Measurements from ENCODE around the gene DOK5.
"Not testable (repeated sequence)": the region's sequence is repeated elsewhere in the genome, so short reads cannot be mapped to it uniquely, and the experiment has no call there.

Gene DOK5

DNA sequence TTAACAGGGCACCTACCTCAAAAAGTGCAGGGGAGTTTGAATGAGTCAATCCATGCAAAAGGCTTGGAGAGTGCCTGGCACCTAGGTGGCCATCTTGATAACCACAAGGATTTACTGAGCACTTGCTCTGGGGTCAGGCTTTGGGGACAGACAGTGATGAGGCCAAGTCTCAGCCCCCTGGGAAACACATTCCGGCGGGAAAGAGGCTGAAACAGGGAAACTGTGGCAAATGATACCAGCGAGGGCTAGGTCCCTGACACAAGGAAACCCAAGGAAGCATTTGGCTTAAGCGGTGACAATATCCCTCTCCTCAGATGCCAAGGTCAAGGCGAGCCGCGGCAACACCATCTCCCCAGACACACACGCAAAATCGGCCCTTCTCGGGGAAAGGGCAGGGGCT, 527 bp upstream of the DOK5 start:
- DNase-seq (ENCODE audit: extremely low read depth, low read depth), result no peak
- TF ChIP-seq CTCF (IDR thresholded peaks at IDR 0.05; ENCODE audit: low read depth, low read length, missing control alignments), result no peak
- no peak overlapping the region for H3K4me3 ChIP-seq (replicated peaks; ENCODE audit: low read depth, low read length)

GRCh38 chr20:54476169-54477009, 996 bp downstream of the DOK5 start:
- DNase-seq (ENCODE audit: extremely low read depth, low read depth), result no peak
- peak overlapping the region; percentile 34 for H3K4me3 ChIP-seq (replicated peaks; ENCODE audit: low read depth, low read length)
- TF ChIP-seq CTCF (IDR thresholded peaks at IDR 0.05; ENCODE audit: low read depth, low read length, missing control alignments), result no peak

DNA sequence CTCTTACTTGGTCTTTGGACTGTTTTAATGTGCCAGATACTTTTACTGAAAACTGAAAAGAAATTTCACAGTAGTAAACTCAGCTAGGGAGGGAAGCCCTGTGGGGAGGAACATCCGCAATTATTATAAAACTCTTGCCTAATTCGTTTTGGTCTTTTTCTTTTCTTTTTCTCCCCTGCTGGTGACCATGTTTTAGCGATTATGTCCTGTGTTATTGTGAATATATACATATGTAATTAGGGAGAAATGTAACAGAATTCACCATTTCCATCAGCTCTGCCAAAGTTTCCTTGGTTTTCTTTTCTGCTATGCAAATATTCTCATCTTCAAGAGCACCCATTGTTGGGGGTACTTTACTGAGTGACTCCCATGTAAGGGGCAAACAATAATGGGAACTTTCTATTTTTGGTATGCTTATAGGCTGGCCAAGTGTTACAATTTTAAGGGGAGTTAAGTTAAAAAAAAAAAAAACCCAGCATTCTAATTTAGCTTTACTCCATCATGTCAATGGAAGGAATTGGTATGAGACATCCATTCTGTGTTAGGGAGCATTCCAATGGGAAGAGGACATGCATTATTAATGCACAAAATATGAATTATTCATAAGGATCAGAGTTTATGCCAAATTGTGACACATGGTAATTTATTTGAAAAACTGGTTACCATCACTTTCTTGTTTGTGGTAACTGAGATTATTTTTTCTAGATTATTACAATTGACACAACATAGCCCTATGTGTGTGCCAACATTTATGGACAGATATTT, 2.0 kb downstream of the DOK5 start:
- TF ChIP-seq CTCF (IDR thresholded peaks at IDR 0.05; ENCODE audit: low read depth, low read length, missing control alignments), result no peak
- H3K4me3 ChIP-seq (replicated peaks; ENCODE audit: low read depth, low read length), result no peak overlapping the region
- DNase-seq (ENCODE audit: extremely low read depth, low read depth), result no peak

DNA sequence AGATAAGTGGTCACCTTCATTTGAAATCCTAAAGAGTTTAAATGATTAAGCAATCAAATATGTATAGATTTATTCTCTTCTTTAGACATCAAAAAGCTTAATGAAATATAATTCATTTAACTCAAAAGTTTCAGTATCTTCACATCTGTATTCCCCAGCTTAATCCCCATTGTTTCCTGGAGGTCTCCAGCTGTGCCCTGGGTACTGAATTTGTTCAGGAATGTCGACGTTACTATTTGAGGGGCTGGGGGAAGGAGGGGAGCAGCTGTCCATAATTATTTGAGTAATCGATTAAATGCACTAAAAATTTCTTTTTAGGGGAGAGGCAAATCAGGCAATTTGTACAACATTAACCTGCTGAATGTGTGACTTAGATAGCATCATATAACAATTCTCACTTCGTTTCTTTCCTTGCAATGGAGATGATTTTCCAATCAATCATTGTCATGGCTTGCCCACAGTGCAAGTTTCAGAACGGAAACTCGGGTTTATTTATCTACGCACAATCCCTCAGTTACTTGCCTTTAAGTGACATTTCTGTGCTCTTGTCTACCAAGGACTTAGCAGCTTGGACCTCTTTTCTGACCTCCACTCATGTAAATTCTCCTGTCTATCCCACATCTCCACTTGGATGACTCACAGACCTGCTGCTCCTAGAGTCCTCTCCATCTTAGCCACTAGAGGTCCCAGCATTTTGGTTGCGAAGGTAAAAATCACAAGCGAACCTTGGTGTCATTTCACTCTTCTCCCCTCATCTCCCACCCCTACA, 3.9 kb downstream of the DOK5 start:
- TF ChIP-seq CTCF (IDR thresholded peaks at IDR 0.05; ENCODE audit: low read depth, low read length, missing control alignments), result no peak
- no peak overlapping the region for H3K4me3 ChIP-seq (replicated peaks; ENCODE audit: low read depth, low read length)
- no peak for DNase-seq (ENCODE audit: extremely low read depth, low read depth)

- not testable (repeated sequence) for DNase-seq (ENCODE audit: extremely low read depth, low read depth); H3K4me3 ChIP-seq (replicated peaks; ENCODE audit: low read depth, low read length)
Measured at GRCh38 chr20:54479937-54480336, 4.5 kb downstream of the DOK5 start.

GRCh38 chr20:54481442-54481841, 6.0 kb downstream of the DOK5 start:
- DNase-seq (ENCODE audit: extremely low read depth, low read depth), result no peak
- no peak overlapping the region for H3K4me3 ChIP-seq (replicated peaks; ENCODE audit: low read depth, low read length)
- no peak for TF ChIP-seq CTCF (IDR thresholded peaks at IDR 0.05; ENCODE audit: low read depth, low read length, missing control alignments)

GRCh38 chr20:54485631-54486030, 10.2 kb downstream of the DOK5 start:
- TF ChIP-seq CTCF (IDR thresholded peaks at IDR 0.05; ENCODE audit: low read depth, low read length, missing control alignments), result no peak
- no peak overlapping the region for H3K4me3 ChIP-seq (replicated peaks; ENCODE audit: low read depth, low read length)

More at GRCh38 chr20:54485631-54486030, 10.2 kb downstream of the DOK5 start:
- DNase-seq (ENCODE audit: extremely low read depth, low read depth), result no peak

Data from HFF-Myc (cell line).